ENCODE data around the gene ATXN7L3.

DNA sequence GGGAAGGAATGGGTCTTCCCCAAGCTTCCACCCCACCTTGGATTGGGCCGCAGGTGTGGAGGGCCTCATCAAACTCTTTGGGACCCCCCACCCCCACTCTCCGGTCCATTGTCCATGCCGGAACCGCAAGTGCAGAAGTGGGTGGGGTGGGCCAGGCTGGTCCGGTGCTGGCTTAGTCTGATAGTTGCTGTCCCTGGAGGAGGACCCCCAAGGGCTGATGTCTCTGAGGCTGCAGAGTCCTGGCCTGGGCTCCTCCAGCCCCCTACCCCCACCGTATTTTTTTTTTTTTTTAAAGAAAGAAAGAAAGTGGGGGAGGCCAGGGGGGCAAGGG lies 7.1 kb upstream of the ATXN7L3 start:
- TF ChIP-seq POLR2A (IDR thresholded peaks at IDR 0.05), result no peak
- TF ChIP-seq, protein P1, sequence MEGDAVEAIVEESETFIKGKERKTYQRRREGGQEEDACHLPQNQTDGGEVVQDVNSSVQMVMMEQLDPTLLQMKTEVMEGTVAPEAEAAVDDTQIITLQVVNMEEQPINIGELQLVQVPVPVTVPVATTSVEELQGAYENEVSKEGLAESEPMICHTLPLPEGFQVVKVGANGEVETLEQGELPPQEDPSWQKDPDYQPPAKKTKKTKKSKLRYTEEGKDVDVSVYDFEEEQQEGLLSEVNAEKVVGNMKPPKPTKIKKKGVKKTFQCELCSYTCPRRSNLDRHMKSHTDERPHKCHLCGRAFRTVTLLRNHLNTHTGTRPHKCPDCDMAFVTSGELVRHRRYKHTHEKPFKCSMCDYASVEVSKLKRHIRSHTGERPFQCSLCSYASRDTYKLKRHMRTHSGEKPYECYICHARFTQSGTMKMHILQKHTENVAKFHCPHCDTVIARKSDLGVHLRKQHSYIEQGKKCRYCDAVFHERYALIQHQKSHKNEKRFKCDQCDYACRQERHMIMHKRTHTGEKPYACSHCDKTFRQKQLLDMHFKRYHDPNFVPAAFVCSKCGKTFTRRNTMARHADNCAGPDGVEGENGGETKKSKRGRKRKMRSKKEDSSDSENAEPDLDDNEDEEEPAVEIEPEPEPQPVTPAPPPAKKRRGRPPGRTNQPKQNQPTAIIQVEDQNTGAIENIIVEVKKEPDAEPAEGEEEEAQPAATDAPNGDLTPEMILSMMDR (IDR thresholded peaks at IDR 0.05), result no peak
